Fibroblast of skin of left biceps (primary cell): ENCODE measurements around the gene CCDC8.
"Not testable (repeated sequence)": the region's sequence is repeated elsewhere in the genome, so short reads cannot be mapped to it uniquely, and the experiment has no call there.

Source experiments
- DNase-seq, 2 experiments: peaks; one replicate each; pipeline ENCODE4 v3.0.0-alpha.2; 2013; ENCODE audit warnings: low read depth in 2 of 2

Gene CCDC8

GRCh38 chr19:46404753-46405468 lies 8.5 kb downstream of the CCDC8 start:
- no peak for DNase-seq

- DNase-seq, result no peak
These were observed 9.2 kb downstream of the CCDC8 start for GRCh38 chr19:46404055-46404752.

GRCh38 chr19:46402725-46403124 lies 10.6 kb downstream of the CCDC8 start:
- DNase-seq, result no peak

- DNase-seq, result not testable (repeated sequence)
These were observed 15.4 kb downstream of the CCDC8 start for GRCh38 chr19:46397801-46398479.

GRCh38 chr19:46394402-46394797 lies 19.0 kb downstream of the CCDC8 start:
- no peak for DNase-seq

- no peak for DNase-seq
These were observed 19.6 kb downstream of the CCDC8 start for GRCh38 chr19:46393456-46394401.

GRCh38 chr19:46392837-46393236 lies 20.5 kb downstream of the CCDC8 start:
- no peak for DNase-seq

- DNase-seq, result peak; percentile 50 to 55
These were observed 21.0 kb downstream of the CCDC8 start for GRCh38 chr19:46392252-46392801.

- DNase-seq, result no peak
These were observed 21.8 kb downstream of the CCDC8 start for GRCh38 chr19:46391296-46392251.

- no peak for DNase-seq
These were observed 22.5 kb downstream of the CCDC8 start for GRCh38 chr19:46390866-46391265.

- no peak for DNase-seq
These were observed 23.1 kb downstream of the CCDC8 start for GRCh38 chr19:46390121-46390858.

- DNase-seq, result no peak
These were observed 24.9 kb downstream of the CCDC8 start for GRCh38 chr19:46388311-46389095.

GRCh38 chr19:46387713-46388130 lies 25.6 kb downstream of the CCDC8 start:
- DNase-seq, result no peak

GRCh38 chr19:46386996-46387712 lies 26.2 kb downstream of the CCDC8 start:
- no peak for DNase-seq

GRCh38 chr19:46386151-46386550 lies 27.2 kb downstream of the CCDC8 start:
- DNase-seq, result no peak

GRCh38 chr19:46385636-46386035 lies 27.7 kb downstream of the CCDC8 start:
- no peak for DNase-seq

- no peak for DNase-seq
These were observed 29.0 kb downstream of the CCDC8 start for GRCh38 chr19:46384396-46384795.

GRCh38 chr19:46383846-46384245 lies 29.5 kb downstream of the CCDC8 start:
- DNase-seq, result no peak
